Cardiac fibroblast (primary cell): ENCODE data around the gene TSC22D2.
A peak's percentile ranks its signal among the peaks of the same experiment; 100 is the strongest.

Experiments used
- DNase-seq, 2 donors: peaks; one replicate each; pipeline versions ENCODE4 v3.0.0 to v3.0.0-alpha.2; 2010; ENCODE audit warnings: low read depth in 2 of 2
- H3K4me3 ChIP-seq, 2 donors: replicated peaks in 1 of 2; 1 replicate in 1 of 2; 2 replicates in 1 of 2; pipeline ENCODE4 v1.5.1; 2011; ENCODE audit warnings: low read depth in 2 of 2, low read length in 2 of 2, mild to moderate bottlenecking in 2 of 2, moderate library complexity in 1 of 2
- CTCF ChIP-seq: IDR thresholded peaks from one replicate; pipeline ENCODE4 v1.5.1; 2011; ENCODE audit warnings: low read depth, mild to moderate bottlenecking, low read length, inconsistent platforms

TSC22D2 gene

GRCh38 chr3:150367757-150368156 is 40.3 kb upstream of the TSC22D2 start:
- peak; percentile 32 to 40 for DNase-seq
- no peak overlapping the region for H3K4me3 ChIP-seq
- TF ChIP-seq CTCF = no peak

DNA sequence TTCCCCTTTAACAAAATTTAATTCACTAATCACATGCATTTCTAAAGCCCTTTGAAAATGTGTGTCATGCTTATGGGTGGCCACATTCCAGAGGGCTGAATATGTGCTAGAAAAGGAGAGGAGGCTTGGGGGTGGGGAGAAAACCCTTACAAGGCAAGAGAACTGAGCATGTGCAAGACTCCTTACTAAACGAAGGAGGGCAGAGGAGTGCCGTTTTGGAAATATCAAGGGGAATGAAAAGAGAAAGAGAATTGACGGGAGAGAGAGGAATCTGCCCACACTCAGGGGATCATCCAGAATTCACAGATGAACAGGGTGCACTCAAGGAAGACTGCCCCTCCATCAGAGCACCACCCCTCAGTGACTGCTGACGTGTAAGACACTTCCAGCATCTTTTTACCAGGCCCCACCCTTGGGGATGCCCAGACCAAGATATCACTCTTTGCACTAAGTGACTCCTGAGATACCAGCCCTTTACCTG is 37.9 kb upstream of the TSC22D2 start:
- peak overlapping the region; percentile 14 to 45 for H3K4me3 ChIP-seq
- TF ChIP-seq CTCF = peak; percentile 6
- peak; percentile 96 to 98 for DNase-seq

- DNase-seq = peak in 1 of 2 donors; percentile 46
- peak overlapping the region in 1 of 2 donors; percentile 45 for H3K4me3 ChIP-seq
- no peak for TF ChIP-seq CTCF
Measured at GRCh38 chr3:150370999-150371398, 37.1 kb upstream of the TSC22D2 start.

GRCh38 chr3:150371741-150372254 is 36.3 kb upstream of the TSC22D2 start:
- DNase-seq = peak; percentile 99 to 100
- H3K4me3 ChIP-seq = peak overlapping the region; percentile 0 to 45
- TF ChIP-seq CTCF = no peak

DNA sequence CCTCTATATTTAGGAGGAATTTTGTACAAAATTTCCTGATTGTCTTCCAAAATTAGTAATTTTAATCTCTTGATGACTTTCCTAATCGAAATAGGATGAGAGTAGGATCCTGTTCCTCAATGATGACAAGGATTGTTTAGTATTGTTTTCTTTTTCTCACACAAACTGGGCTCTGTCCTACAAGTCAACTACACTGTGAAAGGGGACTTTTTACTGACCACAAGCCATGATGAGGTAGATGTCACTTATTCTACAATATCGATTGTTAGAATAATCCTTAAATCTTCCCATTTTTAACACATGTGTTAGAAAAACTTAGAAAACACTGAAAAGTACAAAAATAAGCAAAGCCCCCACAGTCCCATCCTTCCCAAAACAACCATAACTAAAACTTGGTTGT is 35.8 kb upstream of the TSC22D2 start:
- no peak for TF ChIP-seq CTCF
- H3K4me3 ChIP-seq = no peak overlapping the region
- no peak for DNase-seq

- TF ChIP-seq CTCF = peak; percentile 40
- DNase-seq = peak in 1 of 2 donors; percentile 55
- H3K4me3 ChIP-seq = no peak overlapping the region
Measured at GRCh38 chr3:150372722-150373121, 35.4 kb upstream of the TSC22D2 start.

DNA sequence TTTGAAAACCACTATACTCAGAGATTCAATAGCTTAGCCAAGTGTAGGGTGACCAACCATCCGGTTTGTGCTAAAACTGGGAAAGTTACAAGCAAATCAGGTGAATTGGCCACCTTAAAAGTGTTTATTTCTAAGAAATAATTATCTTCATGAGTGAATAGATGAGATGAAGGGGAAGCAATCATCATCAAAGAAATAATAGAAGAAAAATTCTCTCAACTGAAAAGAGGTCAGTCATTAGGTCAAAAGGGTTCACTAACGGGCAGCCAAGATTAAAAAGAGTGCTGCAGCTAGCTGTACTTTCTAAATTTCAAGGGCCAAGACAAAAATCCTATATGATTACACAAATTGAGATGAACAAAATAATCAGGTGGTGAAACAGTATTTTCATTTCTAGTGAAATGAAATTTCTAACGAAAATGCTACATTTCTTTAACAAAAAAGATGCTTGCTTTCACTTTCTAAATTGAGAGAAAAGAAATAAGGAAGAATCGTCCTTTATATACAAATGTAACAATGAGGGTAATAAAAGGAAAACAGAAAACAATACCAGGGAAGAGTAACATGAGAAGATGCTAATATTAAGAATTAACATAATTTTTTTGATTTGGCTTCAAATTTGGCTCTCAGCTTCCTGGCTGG is 34.7 kb upstream of the TSC22D2 start:
- no peak overlapping the region for H3K4me3 ChIP-seq
- DNase-seq = no peak
- TF ChIP-seq CTCF = no peak
